BLaER1 treated with 17β-estradiol and CSF1 and Interleukin-3, amounts not matched to agents 10 nM and 100 nM (cell line): ENCODE data around the gene KCTD12.

Experiments
- H3K27ac ChIP-seq, 11 experiments: shearing (Covaris generic); formaldehyde crosslinking; 2 replicates each; pipeline ENCODE4 v1.8.1; 2022
- H3K27me3 ChIP-seq, 11 experiments: shearing (Covaris generic); formaldehyde crosslinking; 2 replicates each; pipeline ENCODE4 v1.8.1; 2022
- H3K36me3 ChIP-seq, 11 experiments: shearing (Covaris generic); formaldehyde crosslinking; 2 replicates each; pipeline ENCODE4 v1.8.1; 2022
- H3K4me1 ChIP-seq, 10 experiments: shearing (Covaris generic); formaldehyde crosslinking; 2 replicates each; pipeline ENCODE4 v1.8.1; 2022
- H3K4me2 ChIP-seq, 11 experiments: shearing (Covaris generic); formaldehyde crosslinking; 2 replicates each; pipeline ENCODE4 v1.8.1; 2022
- H3K4me3 ChIP-seq, 10 experiments: shearing (Covaris generic); formaldehyde crosslinking; 2 replicates each; pipeline ENCODE4 v1.8.1; 2022
- H3K9ac ChIP-seq, 11 experiments: shearing (Covaris generic); formaldehyde crosslinking; 2 replicates each; pipeline ENCODE4 v1.8.1; 2022
- H3K9me3 ChIP-seq, 11 experiments: shearing (Covaris generic); formaldehyde crosslinking; replicated peaks in 1 of 11; 2 replicates each; pipeline ENCODE4 v1.8.1; 2022
- H4K20me1 ChIP-seq, 11 experiments: shearing (Covaris generic); formaldehyde crosslinking; 2 replicates each; pipeline ENCODE4 v1.8.1; 2022
- Cebpa-rat ChIP-seq, 11 experiments: shearing (Covaris generic); IDR thresholded peaks; 2 replicates each; pipeline ENCODE4 v1.8.1; 2022

KCTD12 gene

DNA sequence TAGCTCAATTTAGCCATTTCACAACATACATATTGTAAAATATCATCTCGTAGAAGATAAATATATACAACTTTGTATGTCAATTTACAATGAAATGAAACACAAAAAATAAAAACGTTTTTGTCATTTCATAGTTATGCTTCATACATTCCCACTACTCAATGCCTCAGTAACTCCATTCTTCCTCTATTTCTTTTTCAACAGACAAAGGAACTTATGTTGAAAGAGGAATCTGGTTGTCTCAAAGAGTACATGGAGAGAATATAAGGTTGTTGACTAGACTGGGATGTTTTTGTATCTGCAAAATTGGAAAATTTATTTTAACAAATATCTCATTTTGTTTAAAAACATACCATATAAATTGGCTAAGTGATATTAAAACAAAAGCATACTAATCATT lies 12.8 kb downstream of the KCTD12 start:
- Histone ChIP-seq H4K20me1 (no peaks in the 10 kb centered on the region), H3K9ac (no peak overlapping the region), H3K27ac (peak overlapping the region in 6 of 11 experiments; percentile 50 to 72 (median 62); a peak in 9 of 22 replicates), H3K4me3 (no peak overlapping the region), H3K4me2 (peak overlapping the region in 5 of 11 experiments; percentile 18 to 79 (median 66); a peak in 7 of 22 replicates), H3K9me3 (peaks cover 0 to 16% (median 0%) of the 10 kb centered on the region in 11 experiments; a peak in 7 of 22 replicates), H3K4me1 (peaks cover 0 to 77% (median 33%) of the 10 kb centered on the region in 10 experiments; a peak in 14 of 20 replicates), H3K36me3 (peaks cover 0 to 10% (median 0%) of the 10 kb centered on the region in 11 experiments; a peak in 4 of 22 replicates), H3K27me3 (no peaks in the 10 kb centered on the region)
- TF ChIP-seq Cebpa-rat (IDR thresholded peaks at IDR 0.05), result no peak

DNA sequence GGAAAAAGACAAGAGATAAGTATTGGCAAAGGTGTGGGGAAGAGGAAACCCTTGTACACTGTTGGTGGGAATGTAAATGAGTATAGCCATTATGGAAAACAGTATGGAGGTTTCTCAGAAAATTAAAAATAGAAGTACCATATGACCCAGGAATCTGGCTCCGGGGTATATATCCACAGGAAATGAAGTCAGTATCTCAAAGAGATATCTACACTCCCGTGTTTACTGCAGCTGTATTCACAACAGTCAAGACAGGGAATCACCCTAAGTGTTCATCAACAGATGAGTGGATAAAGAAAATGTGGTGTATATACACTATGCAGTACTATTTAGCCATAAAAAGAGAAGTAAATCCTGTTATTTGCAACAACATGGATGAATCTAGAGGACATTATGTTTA lies 13.5 kb downstream of the KCTD12 start:
- H3K27me3 ChIP-seq, result no peaks in the 10 kb centered on the region
- H3K36me3 ChIP-seq, result peaks cover 0 to 7% (median 0%) of the 10 kb centered on the region in 11 experiments; a peak in 4 of 22 replicates
- peak overlapping the region in 6 of 11 experiments; percentile 20 to 72 (median 56); a peak in 7 of 22 replicates for H3K27ac ChIP-seq
- H3K4me2 ChIP-seq, result peak overlapping the region in 6 of 11 experiments; percentile 18 to 79 (median 60); a peak in 10 of 22 replicates
- no peak overlapping the region for H3K4me3 ChIP-seq
- H3K4me1 ChIP-seq, result peaks cover 0 to 77% (median 26%) of the 10 kb centered on the region in 10 experiments; a peak in 12 of 20 replicates
- no peak for TF ChIP-seq Cebpa-rat (IDR thresholded peaks at IDR 0.05)
- H3K9me3 ChIP-seq, result peaks cover 0 to 9% (median 0%) of the 10 kb centered on the region in 11 experiments; a peak in 7 of 22 replicates
- no peaks in the 10 kb centered on the region for H4K20me1 ChIP-seq
- H3K9ac ChIP-seq, result no peak overlapping the region

DNA sequence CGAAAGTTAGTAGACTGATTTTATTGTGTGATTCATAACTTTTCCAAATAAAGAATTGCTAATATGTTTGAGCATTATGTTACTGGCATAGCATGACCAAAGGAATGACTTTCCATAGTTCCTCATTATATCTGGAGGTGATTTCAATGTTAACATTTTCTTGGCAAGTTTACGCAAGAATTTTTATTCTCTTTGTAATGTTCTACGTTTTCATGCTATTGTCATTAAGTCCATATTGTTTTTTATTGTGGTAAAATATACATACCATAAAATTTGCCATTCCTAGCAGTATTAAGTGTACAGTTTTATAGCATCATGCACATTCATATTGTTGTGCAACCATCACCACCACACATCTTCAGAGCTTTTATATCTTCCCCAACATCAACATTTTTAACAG lies 14.8 kb downstream of the KCTD12 start:
- Histone ChIP-seq H3K4me3 (no peak overlapping the region), H3K36me3 (no peaks in the 10 kb centered on the region), H3K9ac (no peak overlapping the region), H3K27ac (no peak overlapping the region), H3K27me3 (no peaks in the 10 kb centered on the region), H3K4me2 (peak overlapping the region in 1 of 11 experiments; percentile 72; a peak in 3 of 22 replicates), H3K9me3 (no peaks in the 10 kb centered on the region), H3K4me1 (peaks cover 0 to 73% (median 23%) of the 10 kb centered on the region in 10 experiments; a peak in 12 of 20 replicates), H4K20me1 (no peaks in the 10 kb centered on the region)
- TF ChIP-seq Cebpa-rat (IDR thresholded peaks at IDR 0.05), result no peak

DNA sequence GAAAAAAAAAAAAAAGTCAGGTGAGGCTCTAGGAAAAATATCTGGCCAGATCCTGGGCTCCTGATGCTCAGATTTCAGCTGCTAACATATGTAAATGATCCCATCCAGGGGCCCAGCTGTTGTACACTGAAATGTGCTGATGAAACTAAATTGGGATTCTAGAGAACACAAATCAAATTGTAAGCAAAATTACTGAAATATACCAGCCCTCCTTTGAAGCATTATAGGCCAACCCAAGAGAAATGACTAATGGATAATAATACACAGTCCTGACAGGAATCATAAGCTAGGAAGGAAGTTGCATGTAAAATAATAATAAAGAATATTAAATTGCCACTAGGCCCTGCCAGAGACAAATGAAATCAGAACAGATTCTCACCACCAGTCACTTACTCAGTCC lies 17.8 kb downstream of the KCTD12 start:
- Histone ChIP-seq H3K4me2 (peak overlapping the region in 3 of 11 experiments; percentile 18 to 67 (median 61); a peak in 5 of 22 replicates), H3K27ac (no peak overlapping the region; a peak in 1 of 22 replicates), H3K9ac (no peak overlapping the region; a peak in 1 of 22 replicates), H4K20me1 (no peaks in the 10 kb centered on the region), H3K27me3 (no peaks in the 10 kb centered on the region), H3K9me3 (no peaks in the 10 kb centered on the region), H3K4me3 (no peak overlapping the region), H3K4me1 (peaks cover 0 to 43% (median 9%) of the 10 kb centered on the region in 10 experiments; a peak in 12 of 20 replicates), H3K36me3 (no peaks in the 10 kb centered on the region)
- no peak for TF ChIP-seq Cebpa-rat (IDR thresholded peaks at IDR 0.05)

DNA sequence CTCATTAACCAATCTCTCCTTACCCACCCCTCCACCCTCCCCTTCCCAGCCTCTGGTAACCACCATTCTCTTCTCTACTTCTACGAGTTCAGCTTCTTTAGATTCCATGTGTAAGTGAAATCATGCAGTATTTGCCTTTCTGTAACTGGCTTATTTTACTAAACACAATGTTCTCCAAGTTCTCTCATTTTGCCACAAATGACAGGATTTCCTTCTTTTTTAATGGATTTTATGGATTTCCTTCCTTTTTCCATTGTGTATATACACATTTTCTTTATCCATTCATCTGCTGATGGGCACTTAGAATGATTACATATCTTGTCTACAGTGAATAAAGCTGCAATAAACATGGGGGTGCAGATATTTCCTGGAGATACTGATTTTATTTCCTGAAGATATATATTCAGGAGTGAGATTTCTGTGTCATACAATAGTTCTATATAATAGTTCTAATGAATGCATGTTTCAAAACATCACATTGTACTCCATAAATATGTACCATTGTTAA lies 20.2 kb downstream of the KCTD12 start:
- Histone ChIP-seq H3K9me3 (no peaks in the 10 kb centered on the region), H3K36me3 (no peaks in the 10 kb centered on the region)

DNA sequence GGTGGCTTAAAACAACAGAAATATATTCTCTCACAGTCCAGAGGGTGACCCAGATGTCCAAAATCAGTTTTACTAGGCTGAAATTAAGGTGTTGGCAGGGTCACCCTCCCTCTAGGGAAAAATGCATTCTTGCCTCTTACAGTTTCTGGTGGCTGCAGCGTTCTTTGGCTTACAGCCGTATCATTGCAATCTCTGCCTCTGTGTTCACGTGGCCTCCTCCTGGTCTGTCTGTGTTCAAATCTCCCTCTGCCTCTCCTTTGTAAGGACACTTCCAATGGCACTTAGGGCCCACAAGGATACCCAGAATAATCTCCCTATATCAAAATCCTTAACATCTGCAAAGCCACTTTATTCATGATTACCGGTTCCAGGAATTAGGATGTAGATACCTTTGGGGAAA lies 21.1 kb downstream of the KCTD12 start:
- no peak overlapping the region for H3K9ac ChIP-seq
- H3K36me3 ChIP-seq, result no peaks in the 10 kb centered on the region
- no peaks in the 10 kb centered on the region for H4K20me1 ChIP-seq
- no peak overlapping the region for H3K27ac ChIP-seq
- H3K4me1 ChIP-seq, result peaks cover 0 to 17% (median 0%) of the 10 kb centered on the region in 10 experiments; a peak in 4 of 20 replicates
- no peaks in the 10 kb centered on the region for H3K27me3 ChIP-seq
- TF ChIP-seq Cebpa-rat (IDR thresholded peaks at IDR 0.05), result no peak
- H3K9me3 ChIP-seq, result no peaks in the 10 kb centered on the region; a peak in 1 of 22 replicates
- no peak overlapping the region for H3K4me3 ChIP-seq
- H3K4me2 ChIP-seq, result no peak overlapping the region

More for the DNA sequence above, 20.2 kb downstream of the KCTD12 start:
- no peak for TF ChIP-seq Cebpa-rat (IDR thresholded peaks at IDR 0.05)
- peaks cover 0 to 19% (median 0%) of the 10 kb centered on the region in 10 experiments; a peak in 4 of 20 replicates for H3K4me1 ChIP-seq
- no peaks in the 10 kb centered on the region for H4K20me1 ChIP-seq
- no peak overlapping the region for H3K27ac ChIP-seq
- no peak overlapping the region for H3K4me3 ChIP-seq
- no peak overlapping the region for H3K9ac ChIP-seq
- no peaks in the 10 kb centered on the region for H3K27me3 ChIP-seq
- no peak overlapping the region for H3K4me2 ChIP-seq

DNA sequence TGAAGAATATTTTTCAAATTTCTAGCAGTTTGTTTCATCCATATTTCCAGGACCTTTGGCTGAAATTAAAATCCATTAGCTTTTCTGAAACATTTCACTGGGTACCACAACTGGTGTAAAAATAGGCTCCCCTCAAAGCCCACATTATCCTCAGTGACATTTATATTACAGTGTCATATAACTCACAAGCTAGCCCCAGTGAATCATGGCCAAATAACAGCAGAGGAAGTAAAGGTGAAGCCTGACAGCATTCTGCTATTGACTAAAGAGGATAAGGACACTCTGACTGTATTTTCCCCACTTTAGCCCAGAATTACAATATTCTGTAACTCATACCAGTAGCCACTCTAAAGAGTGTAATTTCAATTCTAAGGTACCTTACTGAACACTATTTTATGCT lies 21.9 kb downstream of the KCTD12 start:
- Histone ChIP-seq H4K20me1 (no peaks in the 10 kb centered on the region), H3K36me3 (no peaks in the 10 kb centered on the region), H3K4me1 (peaks cover 0 to 17% (median 0%) of the 10 kb centered on the region in 10 experiments; a peak in 4 of 20 replicates), H3K27ac (no peak overlapping the region), H3K4me2 (no peak overlapping the region), H3K9me3 (peaks cover 0 to 6% (median 0%) of the 10 kb centered on the region in 11 experiments; a peak in 1 of 22 replicates), H3K27me3 (no peaks in the 10 kb centered on the region), H3K4me3 (no peak overlapping the region), H3K9ac (no peak overlapping the region)
- no peak for TF ChIP-seq Cebpa-rat (IDR thresholded peaks at IDR 0.05)

DNA sequence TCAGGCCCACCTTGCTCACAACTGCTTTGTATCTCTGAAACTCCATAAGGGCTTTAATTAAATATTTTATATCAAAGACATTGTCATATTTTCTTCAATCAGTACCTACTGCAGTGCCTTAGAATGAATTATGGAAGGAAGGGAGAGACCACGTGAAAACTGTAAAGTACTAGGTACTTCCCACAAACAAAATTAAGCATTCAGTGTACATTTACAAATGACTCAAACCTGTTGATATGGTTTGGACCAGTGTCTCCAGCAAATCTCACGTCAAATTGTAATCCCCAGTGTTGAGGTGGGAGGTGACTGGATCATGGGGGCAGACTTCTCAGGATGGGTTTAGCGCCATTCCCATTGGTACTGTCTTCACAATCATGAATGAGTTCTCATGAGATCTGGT lies 23.2 kb downstream of the KCTD12 start:
- Histone ChIP-seq H4K20me1 (no peaks in the 10 kb centered on the region), H3K9ac (no peak overlapping the region), H3K4me2 (no peak overlapping the region), H3K4me1 (peaks cover 0 to 8% (median 0%) of the 10 kb centered on the region in 10 experiments; a peak in 4 of 20 replicates), H3K36me3 (no peaks in the 10 kb centered on the region), H3K4me3 (no peak overlapping the region), H3K9me3 (peaks cover 0 to 8% (median 0%) of the 10 kb centered on the region in 11 experiments; a peak in 3 of 22 replicates), H3K27me3 (no peaks in the 10 kb centered on the region), H3K27ac (no peak overlapping the region)
- TF ChIP-seq Cebpa-rat (IDR thresholded peaks at IDR 0.05), result no peak

DNA sequence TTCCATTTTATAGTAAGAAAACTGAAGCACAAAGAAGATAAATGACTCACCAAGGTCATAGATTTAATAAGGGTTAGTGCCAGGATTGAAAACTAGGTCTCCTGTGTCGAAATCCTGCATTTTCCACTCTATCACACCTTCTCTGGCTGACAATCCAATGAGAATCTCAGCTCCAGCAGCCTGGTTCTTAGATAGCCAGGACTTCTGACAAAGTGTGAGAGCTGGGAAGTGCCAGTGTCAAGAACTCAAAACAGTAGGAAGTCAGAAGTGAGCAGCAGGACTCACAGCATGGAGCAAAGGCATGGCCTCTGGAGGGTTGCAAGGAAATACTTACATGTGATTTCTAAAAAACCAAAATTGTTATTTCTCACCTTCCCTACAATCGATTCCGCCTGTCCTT lies 24.3 kb downstream of the KCTD12 start:
- TF ChIP-seq Cebpa-rat (IDR thresholded peaks at IDR 0.05), result no peak
- no peak overlapping the region for H3K9ac ChIP-seq
- H3K36me3 ChIP-seq, result no peaks in the 10 kb centered on the region
- no peak overlapping the region for H3K4me2 ChIP-seq
- no peaks in the 10 kb centered on the region for H4K20me1 ChIP-seq
- H3K4me3 ChIP-seq, result no peak overlapping the region
- H3K27me3 ChIP-seq, result no peaks in the 10 kb centered on the region
- no peaks in the 10 kb centered on the region for H3K4me1 ChIP-seq
- H3K9me3 ChIP-seq, result peaks cover 0 to 14% (median 0%) of the 10 kb centered on the region in 11 experiments; a peak in 3 of 22 replicates
- H3K27ac ChIP-seq, result no peak overlapping the region
